CD1c-positive myeloid dendritic cell (primary cell): ENCODE data around the gene P2RY2.
"Not testable (repeated sequence)": the region's sequence is repeated elsewhere in the genome, so short reads cannot be mapped to it uniquely, and the experiment has no call there.

ENCODE experiments used
- DNase-seq: peaks from one replicate; pipeline ENCODE4 v3.0.0-alpha.2; 2016; ENCODE audit errors: extremely low spot score

Gene P2RY2

GRCh38 chr11:73227571-73228211 is 9.6 kb downstream of the P2RY2 start:
- no peak for DNase-seq

- DNase-seq, result no peak
Observed at GRCh38 chr11:73228268-73229134, 10.4 kb downstream of the P2RY2 start.

- DNase-seq, result no peak
Observed at GRCh38 chr11:73229321-73229895, 11.3 kb downstream of the P2RY2 start.

- DNase-seq, result no peak
Observed at GRCh38 chr11:73229896-73230875, 12.1 kb downstream of the P2RY2 start.

GRCh38 chr11:73230931-73231330 is 12.8 kb downstream of the P2RY2 start:
- DNase-seq, result no peak

- not testable (repeated sequence) for DNase-seq
Observed at GRCh38 chr11:73232487-73232886, 14.4 kb downstream of the P2RY2 start.

GRCh38 chr11:73233211-73233610 is 15.1 kb downstream of the P2RY2 start:
- DNase-seq, result no peak

GRCh38 chr11:73233692-73234470 is 15.8 kb downstream of the P2RY2 start:
- DNase-seq, result no peak

- DNase-seq, result no peak
Observed at GRCh38 chr11:73234471-73235181, 16.5 kb downstream of the P2RY2 start.

- DNase-seq, result no peak
Observed at GRCh38 chr11:73235236-73235786, 17.2 kb downstream of the P2RY2 start.

- no peak for DNase-seq
Observed at GRCh38 chr11:73236205-73236765, 18.2 kb downstream of the P2RY2 start.

- DNase-seq, result peak; percentile 78
Observed at GRCh38 chr11:73236854-73237253, 18.8 kb downstream of the P2RY2 start.

- DNase-seq, result no peak
Observed at GRCh38 chr11:73237471-73238290, 19.6 kb downstream of the P2RY2 start.

- no peak for DNase-seq
Observed at GRCh38 chr11:73239111-73239521, 21.0 kb downstream of the P2RY2 start.

- no peak for DNase-seq
Observed at GRCh38 chr11:73239571-73240189, 21.6 kb downstream of the P2RY2 start.

- no peak for DNase-seq
Observed at GRCh38 chr11:73240190-73240781, 22.2 kb downstream of the P2RY2 start.

- no peak for DNase-seq
Observed at GRCh38 chr11:73241300-73241699, 23.2 kb downstream of the P2RY2 start.
